Measurements from ENCODE around the gene ACR.

DNA sequence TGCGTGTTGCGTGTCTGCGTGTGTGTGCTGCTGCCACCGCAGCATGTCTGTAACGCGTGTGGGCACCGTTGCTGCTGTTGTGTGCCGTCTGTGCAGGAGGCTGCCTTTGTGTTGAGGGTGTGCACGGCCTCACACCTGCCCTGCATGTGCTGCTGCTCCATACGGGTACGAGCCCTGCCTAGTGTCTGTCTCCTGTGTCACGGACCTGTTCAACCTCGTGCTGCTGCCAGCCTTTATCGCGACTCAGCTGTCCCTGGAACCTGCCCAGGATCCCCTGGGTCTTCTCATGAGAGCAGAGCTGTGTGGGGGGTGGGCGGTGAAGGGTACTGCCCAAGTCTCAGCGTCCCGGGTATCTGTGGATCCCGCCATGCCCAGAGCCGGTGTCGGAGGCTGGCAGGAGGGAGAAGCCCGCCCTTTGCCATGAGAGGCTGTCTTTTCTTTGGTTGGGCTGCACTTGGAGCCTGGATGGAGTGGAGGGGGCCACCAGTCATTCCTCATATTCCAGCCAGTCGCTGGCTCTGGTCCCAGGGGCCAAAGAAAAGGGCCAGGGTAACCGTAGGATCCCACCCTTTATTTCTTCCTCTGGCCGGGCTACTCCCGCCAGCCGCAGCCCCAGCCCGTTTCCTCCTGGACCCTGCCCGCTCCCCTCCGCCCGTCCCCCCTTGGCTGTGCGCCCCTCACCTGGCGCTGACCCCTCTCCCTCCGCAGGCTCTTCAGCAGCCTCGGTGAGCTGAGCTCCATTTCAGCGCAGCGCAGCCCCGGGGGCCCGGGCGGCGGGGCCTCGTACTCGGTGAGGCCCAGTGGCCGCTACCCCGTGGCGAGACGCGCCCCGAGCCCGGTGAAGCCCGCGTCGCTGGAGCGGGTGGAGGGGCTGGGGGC, 7.8 kb upstream of the ACR start:
- TF ChIP-seq, protein P1, sequence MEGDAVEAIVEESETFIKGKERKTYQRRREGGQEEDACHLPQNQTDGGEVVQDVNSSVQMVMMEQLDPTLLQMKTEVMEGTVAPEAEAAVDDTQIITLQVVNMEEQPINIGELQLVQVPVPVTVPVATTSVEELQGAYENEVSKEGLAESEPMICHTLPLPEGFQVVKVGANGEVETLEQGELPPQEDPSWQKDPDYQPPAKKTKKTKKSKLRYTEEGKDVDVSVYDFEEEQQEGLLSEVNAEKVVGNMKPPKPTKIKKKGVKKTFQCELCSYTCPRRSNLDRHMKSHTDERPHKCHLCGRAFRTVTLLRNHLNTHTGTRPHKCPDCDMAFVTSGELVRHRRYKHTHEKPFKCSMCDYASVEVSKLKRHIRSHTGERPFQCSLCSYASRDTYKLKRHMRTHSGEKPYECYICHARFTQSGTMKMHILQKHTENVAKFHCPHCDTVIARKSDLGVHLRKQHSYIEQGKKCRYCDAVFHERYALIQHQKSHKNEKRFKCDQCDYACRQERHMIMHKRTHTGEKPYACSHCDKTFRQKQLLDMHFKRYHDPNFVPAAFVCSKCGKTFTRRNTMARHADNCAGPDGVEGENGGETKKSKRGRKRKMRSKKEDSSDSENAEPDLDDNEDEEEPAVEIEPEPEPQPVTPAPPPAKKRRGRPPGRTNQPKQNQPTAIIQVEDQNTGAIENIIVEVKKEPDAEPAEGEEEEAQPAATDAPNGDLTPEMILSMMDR (conservative IDR thresholded peaks at IDR 0.05), result no peak
- TF ChIP-seq EZH2 (IDR thresholded peaks at IDR 0.05; ENCODE audit: low read depth), result no peak

Measured in PC-9 (cell line).